NCI-H1436 (cell line): ENCODE measurements around the gene PLET1.
"Not testable (repeated sequence)": the region's sequence is repeated elsewhere in the genome, so short reads cannot be mapped to it uniquely, and the experiment has no call there.

Experiments
- DNase-seq: peaks from one replicate; lab custom pipeline; 2025; lab: John Stamatoyannopoulos, UW

The PLET1 gene

DNA sequence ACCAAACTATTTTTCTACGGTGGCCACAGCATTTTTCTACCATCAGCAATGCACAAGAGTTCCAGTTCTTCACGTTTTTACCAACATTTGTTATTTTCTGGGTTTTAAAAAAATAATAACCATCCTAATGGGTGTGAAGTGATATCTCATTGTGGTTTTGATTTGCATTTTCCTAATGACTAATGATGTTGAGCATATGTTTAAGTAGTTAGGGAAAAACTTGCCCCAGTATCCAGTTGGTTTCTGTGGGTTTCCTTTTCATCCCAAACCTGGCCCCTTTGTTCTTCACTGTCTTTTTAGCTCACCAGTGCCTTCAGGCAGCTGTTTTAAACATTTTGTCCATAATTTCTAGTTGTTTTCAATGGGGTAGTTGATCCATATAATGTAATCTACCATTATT, 49.1 kb downstream of the PLET1 start:
- DNase-seq, result no peak

DNA sequence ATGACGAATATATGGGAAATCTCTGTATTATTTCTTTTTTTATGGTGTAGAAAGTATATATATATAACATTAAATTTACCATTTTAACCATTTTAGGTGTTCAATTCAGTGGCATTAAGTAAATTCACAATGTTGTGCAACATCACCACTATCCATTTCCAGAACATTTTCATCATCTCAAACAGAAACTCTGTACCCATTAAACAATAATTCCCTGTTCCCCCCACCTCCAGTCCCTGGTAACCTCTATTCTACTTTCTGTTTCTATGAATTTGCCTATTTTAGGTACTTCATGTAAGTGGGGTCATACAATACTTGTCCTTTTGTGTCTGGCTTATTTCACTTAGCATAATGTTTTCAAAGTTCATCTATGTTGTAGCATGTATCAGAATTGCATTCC, 49.8 kb downstream of the PLET1 start:
- no peak for DNase-seq

DNA sequence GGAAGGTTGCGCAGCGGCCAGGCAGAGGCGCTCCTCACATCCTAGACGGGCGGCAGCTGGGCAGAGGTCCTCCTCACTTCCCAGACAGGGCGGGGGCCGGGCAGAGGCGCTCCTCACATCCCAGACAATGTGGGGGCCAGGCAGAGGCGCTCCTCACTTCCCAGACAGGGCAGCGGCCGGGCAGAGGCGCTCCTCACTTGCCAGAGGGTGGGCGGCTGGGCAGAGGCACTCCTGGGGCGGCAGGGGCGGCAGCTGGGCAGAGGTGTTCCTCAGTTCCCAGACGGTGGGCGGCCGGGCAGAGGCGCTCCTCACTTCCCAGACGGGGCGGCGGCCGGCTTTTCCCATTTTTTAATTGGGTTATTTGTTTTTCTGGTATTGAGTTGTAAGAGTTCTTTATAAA, 54.6 kb downstream of the PLET1 start:
- DNase-seq, result no peak

DNA sequence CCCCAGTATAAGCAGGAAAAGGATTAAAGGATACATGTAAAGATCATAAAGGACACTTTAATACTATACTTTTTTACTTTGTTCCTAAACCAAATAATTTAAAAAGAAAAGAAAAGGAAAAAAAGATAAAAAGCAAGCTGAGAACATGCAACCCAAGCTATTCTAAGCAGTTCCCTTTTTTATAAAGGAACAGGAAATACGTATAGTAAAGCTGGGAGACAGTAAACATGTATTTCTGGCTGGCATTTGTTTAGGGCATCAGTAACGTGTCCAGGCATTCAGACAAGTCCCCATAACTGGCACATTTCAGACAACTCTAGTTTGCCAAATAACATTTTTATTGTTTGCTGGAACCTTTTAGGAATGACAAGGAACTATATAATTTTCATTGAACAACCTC, 60.4 kb downstream of the PLET1 start:
- DNase-seq, result no peak

DNA sequence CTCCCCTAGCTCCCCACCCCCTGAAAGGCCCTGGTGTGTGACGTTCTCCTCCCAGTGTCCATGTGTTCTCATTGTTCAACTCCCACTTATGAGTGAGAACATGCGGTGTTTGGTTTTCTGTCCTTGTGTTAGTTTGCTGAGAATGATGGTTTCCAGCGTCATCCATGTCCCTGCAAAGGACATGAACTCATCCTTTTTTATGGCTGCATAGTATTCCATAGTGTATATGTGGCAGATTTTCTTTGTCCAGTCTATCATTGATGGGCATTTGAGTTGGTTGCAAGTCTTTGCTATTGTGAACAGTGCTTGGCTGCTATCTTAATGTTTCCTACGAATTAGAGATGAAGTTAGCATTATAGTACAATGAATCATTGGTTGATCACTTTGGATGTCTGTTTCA, 61.6 kb downstream of the PLET1 start:
- DNase-seq, result not testable (repeated sequence)
